GM19035 (cell line): ENCODE measurements around the gene LYRM4.

Source experiments
- ATAC-seq: cut with Tn5 transposase; IDR thresholded peaks from one replicate; pipeline ENCODE4 v1.9.1; 2021; ENCODE audit not compliant: unreplicated experiment

LYRM4 gene

DNA sequence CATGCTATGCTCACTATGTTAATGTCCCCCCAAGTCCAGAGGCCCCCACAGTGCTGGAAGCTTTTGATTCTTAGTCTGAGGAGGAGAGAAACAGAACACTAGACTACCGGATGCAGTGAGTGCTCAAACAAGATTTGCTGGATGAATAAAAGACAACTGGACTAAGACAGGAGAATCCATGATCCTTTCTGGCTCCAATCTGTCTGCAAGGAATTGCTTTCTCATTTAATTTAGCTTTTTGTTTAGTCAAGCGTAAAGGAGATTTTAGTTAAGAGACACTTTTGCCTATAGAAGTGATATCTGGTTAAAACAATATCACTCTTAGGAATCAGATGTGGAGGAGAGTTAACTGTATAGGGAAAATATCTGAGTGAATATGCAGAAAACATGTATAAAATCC, 13.5 kb downstream of the LYRM4 start:
- ATAC-seq = no peak

DNA sequence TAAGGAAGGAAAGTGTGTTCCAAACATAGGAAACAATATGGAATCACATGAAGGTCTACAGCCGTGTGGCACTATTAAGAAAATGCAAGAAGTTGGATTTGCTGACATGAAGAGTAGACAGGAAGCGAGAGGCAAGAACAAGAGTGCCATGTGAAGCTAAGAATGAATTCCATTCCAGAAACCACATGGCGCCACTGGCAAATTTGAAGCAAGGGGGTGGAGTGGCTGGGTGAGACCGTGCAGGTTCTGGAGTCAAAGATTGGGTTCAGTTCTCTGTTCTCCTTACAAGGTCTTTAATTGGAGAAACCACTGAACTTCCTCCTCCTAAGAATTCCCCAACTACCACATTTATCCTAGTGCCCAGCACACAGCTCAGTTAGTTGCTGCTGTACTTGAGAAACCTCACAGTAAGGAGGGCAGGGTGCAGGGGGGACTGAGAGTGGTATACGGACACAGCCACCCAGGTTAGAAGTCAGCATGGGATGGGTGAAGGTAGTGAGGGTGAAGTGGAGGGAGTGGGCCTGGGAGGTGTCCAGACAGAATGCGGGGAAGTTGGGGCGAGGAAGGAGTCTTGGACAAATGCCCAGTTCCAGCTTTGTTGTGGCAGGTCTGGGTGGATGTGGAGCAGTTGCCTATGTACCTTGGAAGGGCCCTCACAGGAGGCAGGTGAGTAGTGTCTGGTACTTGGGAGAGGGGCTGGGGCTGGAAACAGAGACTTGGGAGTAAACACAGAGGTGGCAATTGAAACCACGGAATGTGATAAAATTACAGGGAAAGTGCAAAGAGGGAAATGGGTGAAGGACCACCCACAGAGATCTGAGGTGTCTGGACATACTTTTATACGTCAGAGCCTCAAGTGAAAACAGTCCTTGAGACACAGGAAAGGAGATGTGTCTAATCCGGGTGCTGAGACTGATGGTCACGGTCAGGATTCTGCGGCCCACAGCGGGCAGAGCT, 14.3 kb downstream of the LYRM4 start:
- ATAC-seq = no peak

DNA sequence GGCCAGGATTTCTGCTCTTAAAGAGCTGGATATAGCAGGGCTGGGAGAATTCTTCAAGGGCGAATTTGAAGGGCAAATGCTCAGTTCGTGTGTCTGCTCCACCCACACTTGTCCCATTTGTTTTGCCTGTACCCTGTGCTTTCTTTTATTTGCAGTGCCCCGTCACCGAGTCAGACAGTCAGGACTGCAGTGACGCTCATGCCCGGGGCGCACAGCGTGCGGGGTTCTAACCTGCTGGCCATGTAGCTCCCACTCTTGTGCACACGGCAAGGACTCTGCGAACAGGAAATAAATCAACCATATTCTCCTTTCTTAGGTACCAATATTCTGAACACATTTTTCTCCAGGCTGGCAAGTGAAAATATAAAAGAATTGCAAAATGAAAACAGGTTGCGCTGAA, 17.7 kb downstream of the LYRM4 start:
- no peak for ATAC-seq

DNA sequence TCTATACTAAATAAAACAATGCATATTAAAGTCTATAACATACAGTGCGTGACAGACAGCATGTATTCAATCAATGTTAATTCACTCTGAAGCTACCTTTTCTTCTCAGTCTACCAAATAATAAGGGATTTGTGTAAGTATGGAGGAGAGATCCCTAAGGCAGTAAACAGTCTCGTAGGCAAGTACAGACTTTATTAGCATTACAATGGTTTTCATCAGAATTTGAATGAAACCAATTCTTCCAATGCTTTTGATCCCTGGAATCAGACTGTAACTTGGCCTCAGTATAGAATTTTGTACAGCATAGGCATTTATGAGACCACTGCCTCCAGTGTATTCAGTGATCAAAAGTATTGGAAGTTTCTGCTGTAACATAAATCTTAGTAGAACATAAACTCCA, 19.5 kb downstream of the LYRM4 start:
- ATAC-seq = no peak

DNA sequence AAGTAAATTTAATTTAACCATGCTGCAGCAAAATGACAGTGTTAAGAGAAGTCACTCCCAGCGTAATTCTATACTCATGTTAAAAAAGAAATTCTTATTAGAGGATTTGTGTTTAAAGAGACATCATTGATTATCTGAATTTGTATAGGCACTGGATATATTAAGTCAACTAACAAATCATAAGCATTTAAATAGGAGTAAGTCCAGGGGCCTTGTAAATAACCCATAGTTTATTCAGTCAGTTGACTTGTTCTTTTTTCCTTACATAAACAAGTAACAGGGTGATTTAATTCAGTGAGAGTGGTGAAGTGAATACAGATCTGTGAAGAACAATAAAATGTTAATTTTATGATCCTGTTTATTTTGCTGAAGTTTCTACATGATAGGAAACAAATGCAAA, 22.4 kb downstream of the LYRM4 start:
- no peak for ATAC-seq

DNA sequence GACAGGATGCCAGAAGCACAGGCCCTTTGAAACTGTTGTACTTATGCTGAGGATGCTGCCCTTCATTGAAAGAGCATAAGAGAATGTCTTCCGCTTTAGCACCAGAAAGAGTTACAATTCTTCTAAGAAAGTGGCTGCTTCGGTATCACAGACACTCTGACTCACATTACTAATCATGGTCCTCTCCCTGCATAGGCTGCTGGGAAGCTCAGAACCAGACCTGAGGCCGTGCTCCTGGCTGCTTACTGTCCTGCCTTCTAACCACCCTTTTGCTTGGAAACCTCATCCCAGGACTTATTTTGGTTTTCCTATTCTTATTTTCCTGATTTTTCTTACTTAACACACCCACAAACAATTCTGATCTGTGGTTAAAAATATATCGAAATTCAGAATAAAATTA, 22.9 kb downstream of the LYRM4 start:
- no peak for ATAC-seq

DNA sequence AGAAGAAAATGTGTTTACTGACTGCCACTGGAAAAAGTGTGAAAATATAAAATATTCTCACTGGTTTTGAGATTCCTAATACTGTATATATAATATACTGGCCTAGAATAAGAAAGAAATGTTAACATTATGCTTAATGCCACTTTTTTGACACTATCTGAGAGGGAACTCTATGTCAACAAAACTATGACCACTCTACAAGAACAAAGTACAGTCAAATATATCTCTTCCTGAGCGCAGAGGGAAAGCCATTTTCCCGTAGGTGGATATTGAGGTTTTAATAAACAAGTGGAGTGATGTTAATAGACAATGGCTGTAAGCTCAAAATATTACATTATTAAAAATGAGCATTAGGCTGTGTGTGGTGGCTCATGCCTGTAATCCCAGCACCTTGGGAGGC, 24.9 kb downstream of the LYRM4 start:
- no peak for ATAC-seq

DNA sequence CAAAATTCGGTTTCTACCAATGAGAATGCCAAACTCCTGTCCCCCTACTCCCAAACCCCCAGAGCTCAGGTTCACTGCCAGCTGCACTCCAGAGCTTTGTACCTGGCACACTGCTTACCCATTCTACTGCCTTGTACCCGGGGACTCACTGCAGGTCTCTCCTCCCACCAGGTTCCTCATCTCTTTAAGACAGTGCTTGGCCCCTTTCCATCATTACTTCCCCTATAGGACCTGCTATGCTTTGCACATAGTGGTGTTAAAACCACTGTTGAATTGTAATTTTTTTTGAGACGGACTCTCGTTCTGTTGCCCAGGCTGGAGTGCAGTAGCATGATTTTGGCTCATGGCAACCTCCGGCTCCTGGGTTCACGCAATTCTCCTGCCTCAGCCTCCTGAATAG, 25.9 kb downstream of the LYRM4 start:
- no peak for ATAC-seq

DNA sequence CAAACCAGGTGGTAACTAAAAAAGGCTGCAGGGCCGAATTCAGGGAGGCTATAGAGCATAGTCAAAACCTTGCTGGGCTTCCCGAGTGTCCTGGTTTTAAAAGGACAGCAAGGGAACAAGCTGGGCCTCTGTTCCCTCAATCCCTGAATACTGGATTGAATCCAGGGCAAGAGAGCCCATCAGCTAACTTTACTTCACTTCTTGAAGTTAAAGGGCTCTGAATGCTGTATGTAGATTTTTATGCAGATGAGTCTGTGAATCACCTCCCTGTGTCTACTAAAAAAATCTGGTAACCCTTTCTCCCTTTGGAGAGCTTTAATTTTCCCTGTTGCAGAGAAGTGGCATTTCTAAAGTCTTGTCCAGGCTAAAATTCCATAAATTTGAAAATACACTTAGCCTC, 29.5 kb downstream of the LYRM4 start:
- ATAC-seq = no peak

DNA sequence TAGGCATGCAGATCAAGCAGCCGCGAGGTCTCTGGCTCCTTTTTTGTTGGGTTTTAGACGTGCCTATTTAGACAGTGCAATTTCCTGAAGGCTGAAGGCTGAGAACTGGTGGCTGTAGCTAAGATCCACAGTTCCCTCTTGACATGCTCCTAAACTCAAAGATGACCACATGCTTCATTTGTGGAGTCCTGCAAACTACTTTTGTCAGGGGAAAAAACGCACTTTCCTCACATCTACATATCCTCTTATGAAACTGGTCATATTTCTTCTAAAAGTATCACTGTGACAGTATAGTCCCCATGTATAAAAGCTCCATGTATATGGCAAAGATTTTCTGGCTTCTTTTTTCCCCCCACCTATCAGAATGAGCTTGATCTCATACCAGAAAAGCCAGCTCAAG, 30.7 kb downstream of the LYRM4 start:
- no peak for ATAC-seq

DNA sequence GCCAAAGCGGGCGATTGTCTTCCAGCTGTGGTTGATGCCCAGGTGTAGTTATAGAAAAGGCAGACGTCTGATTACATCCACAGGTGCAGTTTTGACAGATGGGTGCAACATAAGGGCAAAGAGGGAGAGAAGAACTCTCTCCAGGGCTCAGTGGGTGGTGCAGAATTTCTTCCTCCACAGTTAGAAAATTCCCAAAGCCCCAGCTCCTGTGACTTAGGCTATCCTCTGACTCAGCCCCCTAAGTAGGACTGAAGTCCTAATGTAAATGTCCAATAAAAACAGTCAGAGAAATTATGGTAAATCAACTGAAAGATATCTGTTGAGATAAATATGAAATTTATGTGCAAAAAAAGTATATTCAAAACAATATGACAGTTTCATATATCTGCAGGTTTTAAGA, 31.4 kb downstream of the LYRM4 start:
- ATAC-seq = no peak

DNA sequence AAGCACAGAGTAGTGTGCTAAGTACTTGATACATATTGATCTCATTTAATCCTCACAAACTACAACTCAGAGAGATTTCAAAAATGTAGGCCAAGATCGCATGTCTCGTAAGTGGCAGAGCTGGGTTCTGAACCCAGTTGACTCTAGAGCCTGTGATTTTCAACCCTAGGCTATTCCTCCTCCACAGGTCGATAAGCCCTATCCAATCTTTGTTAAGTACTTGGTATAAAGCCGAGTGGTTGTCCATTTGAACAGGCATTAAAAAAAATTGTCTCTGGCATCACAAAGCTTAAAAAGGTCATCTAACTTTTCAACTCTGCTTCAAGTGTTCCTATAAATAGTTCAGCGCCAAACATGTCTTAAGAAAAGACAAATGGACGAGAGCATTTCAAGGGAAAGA, 37.4 kb downstream of the LYRM4 start:
- no peak for ATAC-seq

DNA sequence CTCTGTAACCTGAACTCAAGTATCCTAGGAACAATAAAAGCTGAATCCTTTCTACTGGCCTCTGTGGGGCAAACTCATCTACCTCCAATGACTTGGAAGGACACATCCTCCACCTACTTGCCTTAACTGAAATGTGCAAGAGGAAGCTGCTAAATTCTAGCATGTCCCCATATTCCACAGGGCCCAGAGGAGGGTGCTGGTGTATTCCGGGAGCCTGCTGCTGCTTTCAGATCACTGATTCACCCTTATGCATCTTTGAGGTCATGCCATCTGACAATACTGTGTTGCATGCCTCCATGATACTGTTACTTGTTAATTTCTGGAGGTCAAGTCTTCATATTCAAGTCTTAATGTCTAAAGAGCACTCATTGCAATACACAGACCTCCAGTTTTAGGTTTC, 40.3 kb downstream of the LYRM4 start:
- ATAC-seq = no peak

DNA sequence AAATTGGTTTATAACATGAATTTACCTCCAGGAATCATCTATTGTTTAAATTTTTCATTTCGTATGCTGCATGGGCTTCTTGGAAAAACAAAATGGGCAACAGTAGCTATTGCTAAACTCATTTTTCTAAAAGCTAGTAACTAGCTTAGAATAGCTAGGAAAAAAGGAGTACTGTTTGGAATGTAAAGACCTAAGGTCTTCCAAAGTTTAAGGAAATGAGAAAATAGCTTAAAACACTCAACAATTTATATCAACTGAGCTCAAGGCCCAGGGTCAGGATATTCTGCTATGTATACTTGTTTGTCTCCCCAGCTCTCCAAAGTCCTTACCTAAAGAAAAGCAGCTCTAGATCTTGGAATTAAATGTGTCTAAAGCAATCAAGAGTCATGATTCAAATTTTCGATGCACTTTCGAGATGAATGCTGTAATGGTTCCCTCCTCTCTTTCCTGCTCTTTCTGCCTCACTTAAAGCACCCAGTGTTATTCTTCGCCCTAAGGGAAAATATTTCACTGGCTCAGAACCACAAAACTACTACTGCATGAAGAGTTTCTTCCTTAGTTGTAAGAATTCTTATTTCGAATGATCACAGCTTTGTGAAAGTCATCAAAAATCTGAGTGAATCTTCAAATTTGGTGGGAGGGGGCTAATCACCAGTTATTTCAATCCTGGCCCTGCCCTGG, 41.6 kb downstream of the LYRM4 start:
- no peak for ATAC-seq

DNA sequence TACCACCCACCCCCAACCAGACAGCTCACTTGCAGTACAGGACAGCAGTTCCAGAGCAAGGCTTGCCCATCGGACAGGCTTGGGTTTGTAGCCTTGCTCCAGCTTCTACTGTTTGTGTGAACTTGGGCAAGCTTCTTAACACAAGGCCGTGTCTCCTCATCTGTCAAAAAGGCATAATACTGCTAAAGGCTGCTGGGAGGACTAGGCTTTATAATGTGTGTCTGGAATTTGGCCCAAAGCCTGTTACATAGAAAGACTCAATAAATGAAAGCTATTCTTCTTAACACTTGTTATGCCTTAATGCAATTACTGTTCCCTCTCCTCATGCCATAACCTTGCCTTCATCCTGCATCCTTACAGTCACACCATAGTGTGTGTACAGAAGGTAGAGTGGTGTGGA, 43.4 kb downstream of the LYRM4 start:
- ATAC-seq = no peak

DNA sequence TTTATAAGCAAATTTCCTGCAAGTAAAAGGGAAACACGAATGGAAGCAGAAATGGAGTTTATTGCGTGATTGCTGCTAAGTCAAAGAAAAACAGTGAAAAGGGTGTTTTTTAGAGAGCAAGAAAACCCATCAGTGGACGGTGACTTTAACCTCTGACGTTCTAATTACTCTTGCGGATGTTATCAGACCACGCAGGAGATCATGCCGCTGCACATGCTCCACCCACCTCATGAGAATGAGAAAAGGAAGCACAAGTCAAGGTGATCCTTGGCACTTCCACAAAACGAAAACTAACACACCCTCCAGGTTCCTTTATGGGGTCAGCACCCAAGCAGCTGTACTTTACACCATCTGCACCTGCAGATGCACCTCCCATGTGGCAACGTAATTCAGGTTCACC, 45.0 kb downstream of the LYRM4 start:
- no peak for ATAC-seq

DNA sequence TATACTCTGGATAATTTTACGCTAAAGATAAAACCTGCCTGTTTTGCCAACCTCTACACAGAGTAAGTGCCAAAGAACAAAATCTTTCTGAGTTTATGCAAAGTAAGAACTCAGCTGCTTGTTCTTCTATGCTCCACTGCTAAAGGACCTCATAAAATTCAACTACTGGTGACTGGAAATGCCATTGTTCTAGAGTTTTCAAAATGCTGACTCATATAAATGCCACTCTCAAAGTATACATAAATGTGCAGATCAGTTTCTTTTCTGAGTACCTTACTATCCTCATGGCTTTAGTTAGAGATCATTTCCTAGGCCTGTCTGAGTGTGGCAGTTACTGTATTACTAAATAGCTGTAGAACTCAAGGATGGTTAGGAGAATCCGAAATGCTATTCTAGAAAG, 45.6 kb downstream of the LYRM4 start:
- ATAC-seq = no peak

DNA sequence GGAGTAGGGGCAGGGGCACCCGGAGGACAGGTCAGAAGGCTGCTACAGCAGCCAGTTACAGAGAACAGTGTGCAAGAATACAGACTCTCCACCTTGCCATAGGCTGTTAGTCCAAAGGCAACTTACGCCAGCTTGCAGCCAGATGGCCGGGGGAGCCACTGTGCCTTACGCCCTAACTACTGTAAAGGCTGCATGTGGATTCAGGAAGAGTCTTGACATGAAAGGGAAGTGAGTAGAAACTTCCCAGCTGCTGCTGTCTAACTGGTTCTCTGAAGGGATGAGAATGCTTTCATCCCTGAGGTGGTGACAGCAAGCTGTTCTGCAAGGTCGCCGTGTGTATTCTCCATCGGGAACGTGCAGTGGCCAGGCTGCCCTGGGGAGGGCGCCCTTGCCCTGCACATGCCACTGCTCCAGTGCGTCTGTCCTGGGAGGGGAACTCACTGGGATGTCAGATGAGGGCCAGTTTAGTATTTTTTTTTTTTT, 46.1 kb downstream of the LYRM4 start:
- no peak for ATAC-seq

DNA sequence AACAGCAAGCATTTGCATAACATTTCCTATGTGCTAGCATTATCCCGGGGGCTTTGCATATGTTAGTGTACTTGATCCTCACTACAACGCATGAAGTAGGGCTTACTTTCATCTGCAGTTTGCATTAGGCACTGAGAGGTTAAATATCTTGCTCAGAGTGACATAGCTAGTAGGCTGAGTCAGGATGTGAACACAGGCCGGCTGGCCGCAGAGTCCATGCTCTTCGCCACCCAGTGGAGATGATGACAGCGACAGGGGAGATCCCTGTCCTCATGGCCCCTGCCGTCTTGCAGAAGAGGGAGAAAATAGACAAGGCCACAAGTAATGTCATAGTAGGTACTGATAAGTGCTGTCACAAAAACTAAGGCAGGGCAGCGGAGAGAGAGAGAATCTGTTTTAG, 46.9 kb downstream of the LYRM4 start:
- ATAC-seq = no peak

DNA sequence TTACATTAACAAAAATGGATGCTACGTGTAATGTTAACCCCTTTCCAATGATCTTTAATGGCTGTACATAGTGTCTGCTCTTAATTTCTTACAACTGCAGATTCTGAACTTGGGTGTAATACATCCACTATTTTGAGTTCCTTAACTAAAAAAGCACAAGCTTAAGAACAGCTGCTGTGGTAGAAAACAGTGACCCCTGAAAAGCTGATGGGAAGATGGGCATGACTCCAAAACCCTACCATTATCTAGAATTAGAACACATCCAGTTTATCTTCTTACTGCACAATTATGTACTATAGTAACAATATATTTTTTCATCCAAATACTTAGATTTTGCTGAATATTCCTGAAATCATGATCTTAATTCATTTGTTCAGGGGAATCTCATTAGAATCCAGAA, 49.3 kb downstream of the LYRM4 start:
- ATAC-seq = no peak

DNA sequence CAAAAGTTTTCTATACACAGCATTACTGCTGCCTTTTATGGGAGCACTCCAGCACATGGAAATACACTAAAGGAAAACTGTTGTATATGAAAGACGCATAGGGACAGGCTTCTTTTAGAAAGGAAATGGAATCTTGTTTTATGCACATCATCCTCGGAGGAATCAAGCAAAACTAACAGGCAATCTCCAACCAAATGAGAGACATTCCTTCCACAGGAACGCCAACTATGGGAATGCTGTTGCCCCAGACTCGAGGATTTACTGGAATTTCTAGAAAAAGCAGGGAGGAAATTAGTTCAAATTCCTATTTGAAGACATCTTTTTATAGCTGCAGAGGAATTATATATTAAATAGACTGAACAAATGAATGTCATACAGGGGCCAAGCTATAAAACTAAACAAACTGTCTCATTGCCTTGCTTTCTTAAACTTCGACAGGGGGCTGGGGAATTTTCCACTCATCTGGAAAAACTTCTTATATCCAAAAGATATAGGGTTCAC, 52.2 kb downstream of the LYRM4 start:
- no peak for ATAC-seq

DNA sequence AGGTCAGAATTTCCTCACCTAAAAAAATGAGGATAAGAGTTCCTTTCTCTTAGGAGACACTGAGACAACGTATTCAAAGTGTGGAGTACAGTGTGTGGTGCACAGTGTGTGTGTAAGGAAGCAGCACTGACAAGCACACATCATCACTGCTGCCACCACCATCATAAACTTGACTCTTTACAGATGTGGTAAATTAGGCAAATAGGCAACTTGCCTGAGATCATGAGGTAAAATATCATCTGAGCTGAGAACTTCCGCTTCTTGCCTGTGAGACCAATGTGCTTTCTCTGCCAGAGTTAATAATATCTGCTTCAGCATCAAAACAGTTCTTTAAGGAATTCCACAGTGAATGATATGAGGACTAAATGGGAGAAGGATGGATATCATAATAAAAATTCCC, 52.7 kb downstream of the LYRM4 start:
- no peak for ATAC-seq
